Measurements from ENCODE around the gene SVOP. TPM values are rescaled to one million over a fixed set of nuclear protein-coding genes. Genes with fewer than 3 reads are reported as not detected.

SVOP gene
- total RNA-seq, 1 experiment from 2014 or later: 0.47 TPM

GRCh38 chr12:108861878-108862587, 158.8 kb downstream of the SVOP start:
- peaks cover 1% of the 10 kb centered on the region for H3K79me2 ChIP-seq (ENCODE audit: insufficient read depth, low read length)
- POLR2A ChIA-PET: no interaction called here
- RAD21 ChIA-PET (ENCODE audit: low non-redundant PET in 1 of 2, low total read pairs in 2 of 2, uncharacterized antibody in 2 of 2, unreplicated experiment in 2 of 2): no interaction called here
- H3K27me3 ChIP-seq (ENCODE audit: insufficient read depth, low read length): no peaks in the 10 kb centered on the region
- H3K9me2 ChIP-seq (ENCODE audit: insufficient read depth): no peaks in the 10 kb centered on the region
- H2AFZ ChIP-seq (ENCODE audit: low read depth, low read length, poor library complexity, severe bottlenecking): no peak overlapping the region
- no peak for TF ChIP-seq REST (IDR thresholded peaks at IDR 0.05; ENCODE audit: low read depth)
- TF ChIP-seq FOSL1 (IDR thresholded peaks at IDR 0.05; ENCODE audit: low read depth): no peak
- no peak for TF ChIP-seq JUND (IDR thresholded peaks at IDR 0.05)
- TF ChIP-seq ZBTB33 (IDR thresholded peaks at IDR 0.05; ENCODE audit: extremely low read depth, insufficient replicate concordance, low read length): no peak
- TF ChIP-seq ATF3 (IDR thresholded peaks at IDR 0.05): no peak
- intact Hi-C loops (cut with micrococcal nuclease): no loop called here
- H4K20me1 ChIP-seq (ENCODE audit: insufficient read depth): no peaks in the 10 kb centered on the region
- BruUV-seq (replicated peaks): no TSS peak
- H3K36me3 ChIP-seq (ENCODE audit: control insufficient read depth in 1 of 2, insufficient read depth in 2 of 2, low read length in 2 of 2): no peaks in the 10 kb centered on the region
- CTCF ChIA-PET: interaction anchor here (0.7 kb wide), 1 partner anchor 89 kb away, joined by 3 read pairs; no protein-coding TSS in a partner anchor
- H3K27ac ChIP-seq (ENCODE audit: low read depth, low read length): no peak overlapping the region
- ATAC-seq: no peak
- no peak overlapping the region for H3K4me3 ChIP-seq (replicated peaks in 1 of 2; ENCODE audit: low read depth in 1 of 2, low read length in 2 of 2)
- peaks cover 7 to 35% of the 10 kb centered on the region in 2 experiments for H3K4me1 ChIP-seq (ENCODE audit: control insufficient read depth in 1 of 2, insufficient read depth in 2 of 2, low read length in 2 of 2)
- H3K9me3 ChIP-seq (ENCODE audit: control insufficient read depth in 1 of 2, insufficient read depth in 1 of 2, low read depth in 1 of 2, low read length in 2 of 2): no peaks in the 10 kb centered on the region
- no peak overlapping the region for H3K9ac ChIP-seq (ENCODE audit: low read length)
- DNase-seq (ENCODE audit: low read depth, low spot score): no peak
- H3K4me2 ChIP-seq (ENCODE audit: low read length): no peak overlapping the region

Data from HCT116 (cell line).